MM.1S (cell line): Measurements from ENCODE around the gene RUNX1.

Source experiments
- DNase-seq: peaks from one replicate; pipeline ENCODE4 v3.0.0-alpha.2; 2015
- H2AFZ ChIP-seq: fragments of 300-600 bp; sonication (generic); 2 replicates; pipeline ENCODE4 v1.6.0; 2016; ENCODE audit warnings: antibody characterized with exemption, low read length
- H3F3A ChIP-seq: fragments of 300-600 bp; sonication (generic); 2 replicates; pipeline ENCODE4 v1.6.1; 2016; ENCODE audit warnings: mild to moderate bottlenecking, antibody characterized with exemption, low read length, moderate library complexity, mixed read lengths; ENCODE audit not compliant: insufficient read depth
- H3K27ac ChIP-seq: fragments of 300-600 bp; sonication (generic); 2 replicates; pipeline ENCODE4 v1.5.1; 2016; ENCODE audit warnings: mild to moderate bottlenecking, low read length
- H3K27me3 ChIP-seq: fragments of 300-600 bp; sonication (generic); replicated peaks from 2 replicates; pipeline ENCODE4 v1.6.0; 2016; ENCODE audit warnings: low read length; ENCODE audit not compliant: insufficient read depth
- H3K36me3 ChIP-seq: fragments of 300-600 bp; sonication (generic); replicated peaks from 2 replicates; pipeline ENCODE4 v1.6.1; 2016; ENCODE audit warnings: mild to moderate bottlenecking, low read length, mixed read lengths; ENCODE audit not compliant: insufficient read depth
- H3K4me1 ChIP-seq: fragments of 300-600 bp; sonication (generic); 2 replicates; pipeline ENCODE4 v1.6.1; 2016; ENCODE audit warnings: low read length, mixed read lengths
- H3K4me2 ChIP-seq: fragments of 300-600 bp; sonication (generic); 2 replicates; pipeline ENCODE4 v1.6.0; 2016; ENCODE audit warnings: low read depth, low read length
- H3K4me3 ChIP-seq: fragments of 300-600 bp; sonication (generic); 2 replicates; pipeline ENCODE4 v1.5.1; 2016; ENCODE audit warnings: low read length, mixed read lengths
- H3K79me2 ChIP-seq: fragments of 300-600 bp; sonication (generic); 2 replicates; pipeline ENCODE4 v1.6.1; 2016; ENCODE audit warnings: mixed run types, low read length, mixed read lengths
- H3K9ac ChIP-seq: fragments of 300-600 bp; sonication (generic); 2 replicates; pipeline ENCODE4 v1.6.1; 2016; ENCODE audit warnings: low read length, mixed read lengths
- H3K9me2 ChIP-seq: fragments of 300-600 bp; sonication (generic); replicated peaks from 2 replicates; pipeline ENCODE4 v1.6.1; 2016; ENCODE audit warnings: mild to moderate bottlenecking, low read length, mixed read lengths; ENCODE audit not compliant: insufficient read depth
- H3K9me3 ChIP-seq: fragments of 300-600 bp; sonication (generic); replicated peaks from 2 replicates; pipeline ENCODE4 v1.6.1; 2016; ENCODE audit warnings: mild to moderate bottlenecking, low read length, mixed read lengths; ENCODE audit not compliant: insufficient read depth
- H4K20me1 ChIP-seq: fragments of 300-600 bp; sonication (generic); 2 replicates; pipeline ENCODE4 v1.6.1; 2016; ENCODE audit warnings: mild to moderate bottlenecking, low read length, moderate library complexity, mixed read lengths; ENCODE audit not compliant: insufficient read depth
- CTCF ChIP-seq: fragments of 300-600 bp; sonication (generic); IDR thresholded peaks from 2 replicates; pipeline ENCODE4 v1.5.1; 2016; ENCODE audit warnings: antibody characterized with exemption, low read length, mixed read lengths
- EZH2 ChIP-seq: fragments of 300-600 bp; sonication (generic); optimal IDR thresholded peaks from 2 replicates; pipeline ENCODE3; 2017; ENCODE audit warnings: low read depth, mild to moderate bottlenecking, antibody characterized with exemption, low read length, mixed read lengths
- EZH2phosphoT487 ChIP-seq: fragments of 300-600 bp; sonication (generic); IDR thresholded peaks from 2 replicates; pipeline ENCODE4 v1.6.1; 2018; ENCODE audit warnings: antibody characterized with exemption, low read length

RUNX1 gene

DNA sequence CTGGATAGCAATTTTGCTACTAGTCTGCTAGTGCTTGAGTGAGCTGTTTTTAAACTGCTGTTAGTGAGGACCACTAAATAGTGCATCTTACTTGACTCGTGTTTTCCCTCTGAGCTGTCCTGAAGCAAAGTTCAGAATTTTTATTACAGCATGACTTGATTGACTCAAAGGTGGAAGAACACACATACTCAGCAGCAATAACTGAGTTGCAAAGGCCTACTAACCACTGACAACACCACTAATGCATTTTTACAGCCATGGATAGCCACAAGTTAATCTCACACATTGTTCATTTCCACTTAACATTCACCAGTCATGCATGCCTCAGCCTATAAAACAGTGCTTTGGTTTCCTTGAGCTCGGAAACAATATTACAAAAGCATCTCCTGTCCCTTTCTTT, 148.7 kb downstream of the RUNX1 start:
- Histone ChIP-seq H3K27ac (no peak overlapping the region), H2AFZ (no peak overlapping the region), H3F3A (no peaks in the 10 kb centered on the region), H3K36me3 (no peaks in the 10 kb centered on the region), H3K9me2 (no peaks in the 10 kb centered on the region), H3K4me1 (no peaks in the 10 kb centered on the region), H3K9ac (no peak overlapping the region), H3K27me3 (no peaks in the 10 kb centered on the region), H3K79me2 (no peaks in the 10 kb centered on the region), H3K9me3 (no peaks in the 10 kb centered on the region), H4K20me1 (no peaks in the 10 kb centered on the region), H3K4me3 (no peak overlapping the region), H3K4me2 (no peak overlapping the region)
- no peak for DNase-seq
- TF ChIP-seq EZH2phosphoT487 (no peak), EZH2 (no peak), CTCF (no peak)

- Histone ChIP-seq H2AFZ (no peak overlapping the region), H3F3A (no peaks in the 10 kb centered on the region), H3K79me2 (no peaks in the 10 kb centered on the region), H3K4me3 (no peak overlapping the region), H3K9me2 (no peaks in the 10 kb centered on the region), H3K36me3 (no peaks in the 10 kb centered on the region), H3K27ac (no peak overlapping the region), H3K9me3 (no peaks in the 10 kb centered on the region), H4K20me1 (no peaks in the 10 kb centered on the region), H3K27me3 (no peaks in the 10 kb centered on the region), H3K4me2 (no peak overlapping the region), H3K4me1 (no peaks in the 10 kb centered on the region), H3K9ac (no peak overlapping the region)
- no peak for TF ChIP-seq EZH2phosphoT487
- no peak for TF ChIP-seq CTCF
- no peak for TF ChIP-seq EZH2
- no peak for DNase-seq
Measured at GRCh38 chr21:34899760-34900159, 149.3 kb downstream of the RUNX1 start.

DNA sequence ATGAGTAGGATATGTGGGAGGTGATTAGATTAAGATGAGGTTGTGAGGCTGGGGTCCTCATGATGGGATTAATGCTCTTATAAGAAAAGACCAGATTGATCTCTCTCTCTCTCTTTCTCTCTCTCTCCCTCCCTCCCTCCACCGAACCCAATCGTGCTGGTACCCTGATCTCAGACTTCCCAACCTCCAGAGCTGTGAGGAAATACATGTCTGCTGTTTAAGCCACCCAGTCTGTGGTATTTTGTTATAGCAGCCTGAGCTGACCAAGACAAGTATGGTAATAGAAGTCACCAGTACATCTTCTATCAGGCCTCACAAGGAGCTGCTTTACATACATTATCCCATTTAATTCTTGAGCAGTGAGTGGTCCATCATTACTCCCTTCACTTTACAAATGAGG, 149.8 kb downstream of the RUNX1 start:
- Histone ChIP-seq H3K9me2 (no peaks in the 10 kb centered on the region), H3K27ac (no peak overlapping the region), H3K36me3 (no peaks in the 10 kb centered on the region), H3K4me1 (no peaks in the 10 kb centered on the region), H4K20me1 (no peaks in the 10 kb centered on the region), H3K4me3 (no peak overlapping the region), H3F3A (no peaks in the 10 kb centered on the region), H3K9ac (no peak overlapping the region), H3K9me3 (no peaks in the 10 kb centered on the region), H2AFZ (no peak overlapping the region), H3K27me3 (no peaks in the 10 kb centered on the region), H3K4me2 (no peak overlapping the region), H3K79me2 (no peaks in the 10 kb centered on the region)
- no peak for DNase-seq
- no peak for TF ChIP-seq CTCF
- no peak for TF ChIP-seq EZH2phosphoT487
- TF ChIP-seq EZH2, result no peak

DNA sequence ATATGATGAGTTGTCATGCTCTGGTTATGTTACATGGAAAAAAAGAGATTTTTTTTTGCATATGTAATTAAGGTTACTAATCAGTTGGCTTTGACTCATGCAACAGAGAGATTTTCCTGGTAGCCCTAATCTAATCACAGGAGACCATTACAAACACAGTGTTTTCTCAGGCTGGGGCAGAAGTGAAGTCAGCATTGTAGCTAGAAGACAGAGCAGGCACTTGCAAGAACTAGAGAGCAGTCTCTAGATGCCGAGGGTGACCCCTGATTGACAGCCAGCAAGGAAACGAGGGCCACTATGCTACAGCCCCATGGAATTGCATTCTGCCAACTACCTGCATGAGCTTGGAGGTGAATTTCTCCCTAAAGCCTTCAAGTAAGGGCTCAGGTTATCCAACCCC, 151.3 kb downstream of the RUNX1 start:
- no peaks in the 10 kb centered on the region for H4K20me1 ChIP-seq
- H3K79me2 ChIP-seq, result no peaks in the 10 kb centered on the region
- no peak for DNase-seq
- H3F3A ChIP-seq, result no peaks in the 10 kb centered on the region
- H3K9me3 ChIP-seq, result no peaks in the 10 kb centered on the region
- H3K9ac ChIP-seq, result no peak overlapping the region
- H3K9me2 ChIP-seq, result no peaks in the 10 kb centered on the region
- 0 out of 2 replicates have a peak, but pooled peaks cover 4% of the 10 kb centered on the region for H3K27me3 ChIP-seq
- H3K4me1 ChIP-seq, result no peaks in the 10 kb centered on the region
- no peaks in the 10 kb centered on the region for H3K36me3 ChIP-seq
- H3K27ac ChIP-seq, result no peak overlapping the region
- no peak overlapping the region for H3K4me3 ChIP-seq
- H3K4me2 ChIP-seq, result no peak overlapping the region
- no peak overlapping the region for H2AFZ ChIP-seq
- no peak for TF ChIP-seq EZH2phosphoT487
